ENCODE results near the gene BABAM1. TPM values are rescaled to one million over a fixed set of nuclear protein-coding genes. Genes with fewer than 3 reads are reported as not detected.

Gene BABAM1
- total RNA-seq, 1 donor from 2014 or later: 77.9 TPM

DNA sequence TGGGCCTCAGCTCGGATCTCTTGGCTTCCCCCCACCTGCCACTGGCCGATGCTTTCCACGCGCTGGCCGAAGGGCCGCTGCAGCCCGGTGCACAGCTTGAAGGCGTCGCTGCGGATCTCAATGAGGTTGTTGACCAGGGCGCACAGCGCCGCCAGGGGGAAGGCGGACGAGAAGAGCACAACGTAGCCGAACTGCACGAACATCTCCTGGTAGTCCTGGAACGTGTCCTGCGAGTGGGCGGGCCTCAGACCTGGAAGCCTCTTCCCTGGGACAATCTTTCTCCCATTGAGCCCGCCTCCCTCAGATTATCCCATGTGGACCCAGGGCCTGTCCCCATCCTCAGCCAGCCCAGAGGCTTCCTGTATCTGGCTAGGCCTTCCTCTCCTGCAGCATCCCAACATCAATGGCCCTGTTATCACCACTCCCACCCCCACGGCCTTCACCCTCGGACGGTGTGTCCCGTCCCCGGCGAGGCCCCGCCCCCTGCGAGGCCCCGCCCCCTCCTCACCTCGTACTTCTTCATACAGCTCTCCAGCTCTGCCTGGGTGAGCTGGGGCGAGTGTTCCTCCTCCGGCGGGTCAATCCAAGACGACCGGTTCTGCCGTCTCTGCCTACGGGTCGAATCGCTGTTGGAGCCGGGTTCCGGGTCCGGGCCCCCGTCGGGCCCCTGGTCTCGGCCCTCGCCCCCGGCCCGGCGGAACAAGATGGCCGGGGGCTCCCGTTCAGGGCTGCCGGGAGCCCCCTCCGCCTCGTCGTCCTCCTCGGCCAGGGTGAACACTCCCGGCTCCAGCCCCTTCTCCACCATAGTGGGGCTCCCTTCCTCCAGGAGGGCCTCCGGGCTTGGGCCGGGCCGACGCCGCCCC, 60.6 kb downstream of the BABAM1 start:
- peak; percentile 57 for DNase-seq
- intact Hi-C loops (cut with DNase I): no loop called here
- ATAC-seq (ENCODE audit: poor library complexity): peak; percentile 19

Other genes starting within 250 kb of the BABAM1 start
- gene CPAMD8, start 240.6 kb upstream of the BABAM1 start, total RNA-seq: 14.1 TPM
- 4.5 TPM for gene HAUS8, start 192.0 kb upstream of the BABAM1 start, total RNA-seq
- gene MYO9B, start 191.7 kb upstream of the BABAM1 start, total RNA-seq: 32.4 TPM
- gene USE1, start 52.1 kb upstream of the BABAM1 start, total RNA-seq: 30.7 TPM
- 22.4 TPM for gene OCEL1, start 41.2 kb upstream of the BABAM1 start, total RNA-seq
- 77.3 TPM for gene NR2F6, start 21.5 kb upstream of the BABAM1 start, total RNA-seq
- gene USHBP1, start 2.7 kb upstream of the BABAM1 start, total RNA-seq: 7.9 TPM
- gene ANKLE1, start 14.5 kb downstream of the BABAM1 start, total RNA-seq: 0.13 TPM
- gene ABHD8, start 36.0 kb downstream of the BABAM1 start, total RNA-seq: 12.2 TPM
- gene MRPL34, start 38.4 kb downstream of the BABAM1 start, total RNA-seq: 224 TPM
- gene DDA1, start 42.1 kb downstream of the BABAM1 start, total RNA-seq: 27.4 TPM
- gene ANO8, start 67.4 kb downstream of the BABAM1 start, total RNA-seq: 8.3 TPM
- gene GTPBP3, start 70.1 kb downstream of the BABAM1 start, total RNA-seq: 9.3 TPM
- gene PLVAP, start 109.9 kb downstream of the BABAM1 start, total RNA-seq: 18.1 TPM
- gene CCDC194, start 126.8 kb downstream of the BABAM1 start, total RNA-seq: not detected
- gene BST2, start 138.2 kb downstream of the BABAM1 start, total RNA-seq: 46.5 TPM
- gene MVB12A, start 152.6 kb downstream of the BABAM1 start, total RNA-seq: 20.3 TPM
- 0.11 TPM for gene TMEM221, start 181.2 kb downstream of the BABAM1 start, total RNA-seq
- 0.24 TPM for gene NXNL1, start 193.5 kb downstream of the BABAM1 start, total RNA-seq
- gene SLC27A1, start 203.1 kb downstream of the BABAM1 start, total RNA-seq: 64.2 TPM
- gene PGLS, start 244.2 kb downstream of the BABAM1 start, total RNA-seq: 19.6 TPM